K562 (cell line): ENCODE measurements around the gene MYB. TPM values are rescaled to one million over a fixed set of nuclear protein-coding genes. Genes with fewer than 3 reads are reported as not detected.
"Not testable (repeated sequence)": the region's sequence is repeated elsewhere in the genome, so short reads cannot be mapped to it uniquely, and the experiment has no call there.

Experiments
- ATAC-seq: fragments of 200-7000 bp; cut with Tn5 transposase; 3 replicates; pipeline ENCODE4 v1.9.1; 2020; ENCODE audit warnings: moderate library complexity
- BruUV-seq: library from RNA; stranded (reverse); fragments of 400-500 nt; replicated peaks from 2 replicates; lab custom pipeline; 2021; lab: Mats Ljungman, UMichigan
- CTCF ChIA-PET: fragments of 300-600 bp; formaldehyde crosslinking; extraction: SDS; loops from one replicate; lab custom pipeline; 2021; ENCODE audit warnings: low intra/inter-chr PET ratio; lab: Yijun Ruan, JAX
- POLR2A ChIA-PET: fragments of 300-600, 350-650 bp; sonication (Branson Sonifier 250); formaldehyde crosslinking; extraction: SDS; loops from one replicate; lab custom pipeline; 2021; ENCODE audit warnings: antibody characterized with exemption, inconsistent platforms; lab: Yijun Ruan, JAX
- DNase-seq, 4 experiments: peaks; one replicate each; pipeline versions ENCODE4 v3.0.0 to v3.0.0-alpha.2; 2011 to 2018; ENCODE audit warnings: low spot score in 3 of 4, mixed read lengths in 3 of 4; ENCODE audit errors: extremely low read depth in 1 of 4
- FAIRE-seq: peaks from 2 replicates; lab custom pipeline; 2011; peaks lifted over from hg19 to GRCh38; lab: Jason Lieb, UNC
- H2AFZ ChIP-seq: 2 replicates; pipeline ENCODE4 v1.6.0; 2011; ENCODE audit warnings: low read depth, low read length, control low read depth, inconsistent platforms
- H3K27ac ChIP-seq: fragments of 200-600 bp; 3 replicates; pipeline ENCODE4 v1.8.0; 2011; ENCODE audit warnings: low read depth, mild to moderate bottlenecking, control low read depth, inconsistent platforms, low read length, moderate library complexity, mixed read lengths; ENCODE audit errors: extremely low read depth
- H3K27me3 ChIP-seq, 2 experiments: fragments of 300-600 bp in 1 of 2; 2 replicates in 1 of 2; 3 replicates in 1 of 2; pipeline versions ENCODE4 v1.6.0 to v1.8.0; 2011; ENCODE audit warnings: inconsistent platforms in 2 of 2, low read length in 2 of 2, mild to moderate bottlenecking in 1 of 2, mixed read lengths in 1 of 2, moderate library complexity in 1 of 2; ENCODE audit not compliant: control insufficient read depth in 2 of 2, insufficient read depth in 2 of 2
- H3K36me3 ChIP-seq: fragments of 300-600 bp; 3 replicates; pipeline ENCODE4 v1.8.0; 2011; ENCODE audit warnings: mild to moderate bottlenecking, low read length, inconsistent platforms; ENCODE audit not compliant: control insufficient read depth, insufficient read depth
- H3K4me1 ChIP-seq, 2 experiments: fragments of 200-600 bp in 1 of 2; replicated peaks in 1 of 2; 2 replicates in 1 of 2; 3 replicates in 1 of 2; pipeline versions ENCODE4 v1.5.1 to v1.8.0; 2011; ENCODE audit warnings: inconsistent platforms in 2 of 2, low read length in 2 of 2, mild to moderate bottlenecking in 1 of 2, mixed read lengths in 1 of 2, moderate library complexity in 1 of 2; ENCODE audit not compliant: control insufficient read depth in 2 of 2, insufficient read depth in 2 of 2
- H3K4me2 ChIP-seq: 2 replicates; pipeline ENCODE4 v1.6.1; 2011; ENCODE audit warnings: low read length, control low read depth, inconsistent platforms, mixed read lengths; ENCODE audit not compliant: insufficient read depth
- H3K4me3 ChIP-seq: fragments of 200-600 bp; sonication (generic), shearing (Covaris generic); 2 replicates; pipeline ENCODE4 v1.5.1; 2016; ENCODE audit warnings: control low read depth, inconsistent platforms
- H3K79me2 ChIP-seq: fragments of 200-600 bp; 3 replicates; pipeline ENCODE4 v1.8.0; 2011; ENCODE audit warnings: low read length, inconsistent platforms; ENCODE audit not compliant: control insufficient read depth, insufficient read depth
- H3K9ac ChIP-seq, 2 experiments: 2 replicates each; pipeline versions ENCODE4 v1.6.0 to v1.6.1; 2011; ENCODE audit warnings: low read depth in 2 of 2, low read length in 2 of 2, control low read depth in 1 of 2, inconsistent platforms in 1 of 2, mild to moderate bottlenecking in 1 of 2, mixed read lengths in 1 of 2; ENCODE audit not compliant: insufficient read depth in 1 of 2
- H3K9me1 ChIP-seq: one replicate; pipeline ENCODE4 v1.6.0; 2011; ENCODE audit warnings: inconsistent platforms, mild to moderate bottlenecking, low read length, moderate library complexity; ENCODE audit not compliant: control insufficient read depth, insufficient read depth
- H3K9me3 ChIP-seq: replicated peaks from 2 replicates; pipeline ENCODE4 v1.5.1; 2011; ENCODE audit warnings: low read depth, low read length, inconsistent platforms; ENCODE audit not compliant: control insufficient read depth, insufficient read depth
- H4K20me1 ChIP-seq: replicated peaks from 2 replicates; pipeline ENCODE4 v1.6.1; 2011; ENCODE audit warnings: low read length, inconsistent platforms, mixed read lengths; ENCODE audit not compliant: control insufficient read depth, insufficient read depth
- ARID1B ChIP-seq: fragments of 450-650 bp; IDR thresholded peaks from 2 replicates; pipeline ENCODE4 v1.6.1; 2016; ENCODE audit warnings: antibody characterized with exemption, mild to moderate bottlenecking, inconsistent platforms
- BCOR ChIP-seq: fragments of 450-650 bp; IDR thresholded peaks from 2 replicates; pipeline ENCODE4 v1.6.1; 2016
- CBFA2T3 ChIP-seq: fragments of 450-650 bp; IDR thresholded peaks from 2 replicates; pipeline ENCODE4 v1.6.1; 2017
- FOSL1 ChIP-seq: fragments of 200-800 bp; sonication (Bioruptor generic); conservative IDR thresholded peaks from 2 replicates; pipeline ENCODE4 v1.6.1; 2016; ENCODE audit warnings: missing genetic modification characterization, missing compliant biosample characterization
- JUND ChIP-seq, 2 experiments: IDR thresholded peaks; 2 replicates in 1 of 2; 3 replicates in 1 of 2; pipeline ENCODE4 v1.6.1; 2011; ENCODE audit warnings: borderline replicate concordance in 2 of 2, low read depth in 2 of 2, low read length in 2 of 2, improper control_type of control experiment in 1 of 2, missing biosample characterization in 1 of 2, missing genetic modification characterization in 1 of 2, missing genetic modification reagents in 1 of 2
- LCOR ChIP-seq: sonication (generic); formaldehyde crosslinking; IDR thresholded peaks from 2 replicates; pipeline ENCODE4 v1.8.0; 2022; ENCODE audit warnings: mild to moderate bottlenecking, missing genetic modification reagents
- NCOR1 ChIP-seq: fragments of 450-650 bp; IDR thresholded peaks from 2 replicates; pipeline ENCODE4 v1.6.1; 2016; ENCODE audit warnings: mild to moderate bottlenecking, moderate library complexity
- NR1H2 ChIP-seq: sonication (generic); formaldehyde crosslinking; IDR thresholded peaks from 2 replicates; pipeline ENCODE4 v1.4.0; 2020; ENCODE audit warnings: mild to moderate bottlenecking, missing genetic modification reagents
- RAD21 ChIP-seq, 2 experiments: fragments of 250-450 bp in 1 of 2; fragments of 450-650 bp in 1 of 2; sonication (Bioruptor Pico) in 1 of 2; formaldehyde crosslinking in 1 of 2; IDR thresholded peaks in 1 of 2; conservative IDR thresholded peaks in 1 of 2; 2 replicates each; pipeline versions ENCODE4 v1.4.0 to v1.8.0; 2020 to 2022; ENCODE audit warnings: mild to moderate bottlenecking in 2 of 2, moderate library complexity in 1 of 2
- RCOR1 ChIP-seq, 2 experiments: IDR thresholded peaks; 2 replicates each; pipeline ENCODE4 v1.6.1; 2012; ENCODE audit warnings: low read depth in 2 of 2, low read length in 2 of 2, borderline replicate concordance in 1 of 2, improper control_type of control experiment in 1 of 2
- SMARCA4 ChIP-seq: fragments of 450-650 bp; IDR thresholded peaks from 2 replicates; pipeline ENCODE4 v1.6.1; 2016
- SMARCE1 ChIP-seq: fragments of 450-650 bp; IDR thresholded peaks from 2 replicates; pipeline ENCODE4 v1.7.1; 2016; ENCODE audit warnings: mild to moderate bottlenecking
- SP1 ChIP-seq: sonication (generic); formaldehyde crosslinking; IDR thresholded peaks from 2 replicates; pipeline ENCODE4 v1.8.1; 2022; ENCODE audit warnings: mild to moderate bottlenecking, missing genetic modification reagents
- TAL1 ChIP-seq: fragments of 450-650 bp; IDR thresholded peaks from 2 replicates; pipeline ENCODE4 v1.6.1; 2016; ENCODE audit warnings: mild to moderate bottlenecking
- TCF3 ChIP-seq: sonication (generic); formaldehyde crosslinking; IDR thresholded peaks from 2 replicates; pipeline ENCODE4 v1.4.0; 2020; ENCODE audit warnings: mild to moderate bottlenecking, missing genetic modification reagents
- TRIM24 ChIP-seq, 2 experiments: fragments of 450-650 bp; IDR thresholded peaks; 2 replicates each; pipeline ENCODE4 v1.6.1; 2016
- ZNF121 ChIP-seq: sonication (generic); formaldehyde crosslinking; conservative IDR thresholded peaks from 2 replicates; pipeline ENCODE4 v1.8.0; 2022; ENCODE audit warnings: missing genetic modification reagents
- WGBS: fragments of 100-300 bp; shearing (Covaris generic); methylation state at CpG from one replicate; pipeline ENCODE4 v1.1.6; 2016; ENCODE audit warnings: low coverage, mixed read lengths; ENCODE audit not compliant: insufficient coverage; ENCODE audit errors: missing lambda C conversion rate; 5-methylcytosine and 5-hydroxymethylcytosine counted together
- in situ Hi-C: fragments of 300-500 bp; cut with MboI; formaldehyde crosslinking; loops from 4 replicates; pipeline ENCODE4 v1.15.0; 2018; ENCODE audit warnings: inconsistent platforms, mixed read lengths
- intact Hi-C: fragments of 100-400 bp; cut with micrococcal nuclease; formaldehyde crosslinking; loops from 2 replicates; pipeline ENCODE4 v1.14.2; 2022
- polyA plus RNA-seq, 8 experiments: library from polyadenylated mRNA; depleted of rRNA in 4 of 8; stranded (reverse) in 5 of 8; unstranded in 3 of 8; fragments of >200 nt; fragmentation: Nextera tagmentation in 2 of 8; fragmentation: Illumina TruSeq in 1 of 8; extraction: Ambion mirVana in 2 of 8; extraction: Trizol in 1 of 8; gene quantifications; 2 replicates each; pipeline versions ENCODE4 v1.2.1 to v1.2.3, GENCODE V29; 2011 to 2014; ENCODE audit warnings: inconsistent platforms in 1 of 8, missing spikeins in 1 of 8
- total RNA-seq, 7 experiments: library from RNA; depleted of rRNA in 6 of 7; stranded (reverse); fragments of >200 nt in 6 of 7; fragmentation: Illumina TruSeq in 2 of 7; extraction: Trizol in 2 of 7; gene quantifications; 2 replicates each; pipeline versions ENCODE4 v1.2.1 to v1.2.3, GENCODE V29; 2011 to 2021; ENCODE audit warnings: low replicate concordance in 1 of 7
- TF ChIP-seq, protein P1 (sequence below): sonication (generic); formaldehyde crosslinking; IDR thresholded peaks from 2 replicates; pipeline ENCODE4 v1.8.0; 2022; ENCODE audit warnings: mild to moderate bottlenecking, missing genetic modification reagents, borderline replicate concordance
- TF ChIP-seq, protein P2 (sequence below): sonication (generic); formaldehyde crosslinking; IDR thresholded peaks from 2 replicates; pipeline ENCODE4 v1.5.0; 2020; ENCODE audit warnings: missing genetic modification reagents
- TF ChIP-seq, protein P3 (sequence below), 2 experiments: fragments of 450-650 bp in 1 of 2; sonication (generic) in 1 of 2; formaldehyde crosslinking in 1 of 2; IDR thresholded peaks in 1 of 2; conservative IDR thresholded peaks in 1 of 2; 2 replicates each; pipeline versions ENCODE4 v1.6.1 to v1.8.1; 2016 to 2023; ENCODE audit warnings: mild to moderate bottlenecking in 2 of 2, moderate library complexity in 2 of 2, inconsistent platforms in 1 of 2, missing genetic modification reagents in 1 of 2

Gene MYB
- total and polyA plus RNA-seq, 9 of the 15 experiments (the other 6 are each of a cell fraction or from before 2014, with no cell fraction given): 35.8 to 218 (median 140) TPM

DNA sequence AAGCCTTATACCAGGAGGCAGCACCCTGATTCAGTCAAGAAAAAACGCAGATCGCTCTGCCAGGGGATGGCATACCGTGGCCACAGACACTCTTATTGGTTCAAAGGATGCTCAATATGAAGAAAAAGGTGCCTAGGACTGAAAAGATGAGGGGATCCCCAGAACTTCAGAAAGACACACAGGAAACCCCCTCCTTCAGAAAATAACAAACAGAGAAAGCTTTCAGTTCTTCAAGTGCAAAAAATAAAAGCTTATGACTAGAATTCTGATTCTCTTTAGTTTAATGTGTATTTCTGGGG is 17.7 kb upstream of the MYB start (continued):
- TF ChIP-seq, protein P1, sequence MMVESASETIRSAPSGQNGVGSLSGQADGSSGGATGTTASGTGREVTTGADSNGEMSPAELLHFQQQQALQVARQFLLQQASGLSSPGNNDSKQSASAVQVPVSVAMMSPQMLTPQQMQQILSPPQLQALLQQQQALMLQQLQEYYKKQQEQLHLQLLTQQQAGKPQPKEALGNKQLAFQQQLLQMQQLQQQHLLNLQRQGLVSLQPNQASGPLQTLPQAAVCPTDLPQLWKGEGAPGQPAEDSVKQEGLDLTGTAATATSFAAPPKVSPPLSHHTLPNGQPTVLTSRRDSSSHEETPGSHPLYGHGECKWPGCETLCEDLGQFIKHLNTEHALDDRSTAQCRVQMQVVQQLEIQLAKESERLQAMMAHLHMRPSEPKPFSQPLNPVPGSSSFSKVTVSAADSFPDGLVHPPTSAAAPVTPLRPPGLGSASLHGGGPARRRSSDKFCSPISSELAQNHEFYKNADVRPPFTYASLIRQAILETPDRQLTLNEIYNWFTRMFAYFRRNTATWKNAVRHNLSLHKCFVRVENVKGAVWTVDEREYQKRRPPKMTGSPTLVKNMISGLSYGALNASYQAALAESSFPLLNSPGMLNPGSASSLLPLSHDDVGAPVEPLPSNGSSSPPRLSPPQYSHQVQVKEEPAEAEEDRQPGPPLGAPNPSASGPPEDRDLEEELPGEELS: no peak
- TF ChIP-seq RAD21 (CRISPR knock-in tag; conservative IDR thresholded peaks at IDR 0.05 in 1 of 2, IDR thresholded peaks at IDR 0.05 in 1 of 2) (no peak), NR1H2 (CRISPR knock-in tag) (no peak), ZNF121 (CRISPR knock-in tag) (no peak), SP1 (CRISPR knock-in tag) (no peak)
- TF ChIP-seq, protein P2, sequence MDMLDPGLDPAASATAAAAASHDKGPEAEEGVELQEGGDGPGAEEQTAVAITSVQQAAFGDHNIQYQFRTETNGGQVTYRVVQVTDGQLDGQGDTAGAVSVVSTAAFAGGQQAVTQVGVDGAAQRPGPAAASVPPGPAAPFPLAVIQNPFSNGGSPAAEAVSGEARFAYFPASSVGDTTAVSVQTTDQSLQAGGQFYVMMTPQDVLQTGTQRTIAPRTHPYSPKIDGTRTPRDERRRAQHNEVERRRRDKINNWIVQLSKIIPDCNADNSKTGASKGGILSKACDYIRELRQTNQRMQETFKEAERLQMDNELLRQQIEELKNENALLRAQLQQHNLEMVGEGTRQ (CRISPR knock-in tag): no peak

DNA sequence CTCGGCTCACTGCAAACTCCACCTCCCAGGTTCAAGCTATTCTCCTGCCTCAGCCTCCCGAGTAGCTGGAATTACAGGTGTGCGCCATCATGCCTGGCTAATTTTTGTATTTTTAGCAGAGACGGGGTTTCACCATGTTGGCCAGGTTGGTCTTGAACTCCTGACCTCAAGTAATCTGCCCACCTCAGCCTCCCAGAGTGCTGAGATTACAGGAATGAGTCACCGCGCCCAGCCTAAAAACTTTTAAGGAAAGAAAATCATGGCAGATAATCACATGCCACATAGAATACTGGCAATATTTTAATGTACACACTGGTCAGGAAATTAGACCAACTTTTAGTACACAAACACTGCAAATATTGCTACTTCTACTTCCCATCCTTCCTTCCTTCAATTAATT is 16.7 kb upstream of the MYB start:
- ATAC-seq, POLR2A ChIA-PET, H2AFZ ChIP-seq, in situ Hi-C loops, H3K36me3 ChIP-seq, H3K9me1 ChIP-seq, CTCF ChIA-PET, H3K27ac ChIP-seq, DNase-seq, BruUV-seq, H3K79me2 ChIP-seq, H3K9me3 ChIP-seq, H3K9ac ChIP-seq, intact Hi-C loops, H3K4me2 ChIP-seq, FAIRE-seq, H4K20me1 ChIP-seq, H3K27me3 ChIP-seq, H3K4me3 ChIP-seq: not testable (repeated sequence)
- WGBS: 18% methylated on average over 6 of the region's 6 CpGs
- H3K4me1 ChIP-seq: peaks cover 0 to 17% of the 10 kb centered on the region in 2 experiments; a peak in 3 of 5 replicates
- TF ChIP-seq BCOR: 0 out of 2 replicates have a peak, but pooled peaks have one; percentile 15
- peak; percentile 60 for TF ChIP-seq SMARCA4
- TF ChIP-seq ARID1B: peak; percentile 77
- TF ChIP-seq NCOR1: peak; percentile 23; the same call in 1 of the 2 replicates
- peak; percentile 64 for TF ChIP-seq JUND (IDR thresholded peaks at IDR 0.05; ENCODE audit: borderline replicate concordance, low read depth, low read length)
- TF ChIP-seq JUND (tag; IDR thresholded peaks at IDR 0.05; ENCODE audit: borderline replicate concordance, low read depth, low read length): peak; percentile 29; the same call in 1 of the 3 replicates
- TF ChIP-seq CBFA2T3: peak; percentile 81
- TF ChIP-seq SMARCE1: peak; percentile 75
- TF ChIP-seq, protein P3, sequence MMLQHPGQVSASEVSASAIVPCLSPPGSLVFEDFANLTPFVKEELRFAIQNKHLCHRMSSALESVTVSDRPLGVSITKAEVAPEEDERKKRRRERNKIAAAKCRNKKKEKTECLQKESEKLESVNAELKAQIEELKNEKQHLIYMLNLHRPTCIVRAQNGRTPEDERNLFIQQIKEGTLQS (IDR thresholded peaks at IDR 0.05): peak; percentile 76
- TF ChIP-seq, protein P3 (CRISPR knock-in tag; conservative IDR thresholded peaks at IDR 0.05): not testable (repeated sequence)
- TF ChIP-seq TAL1: peak; percentile 40; the same call in 1 of the 2 replicates
- TF ChIP-seq RCOR1 (IDR thresholded peaks at IDR 0.05; ENCODE audit: borderline replicate concordance in 1 of 2, low read depth in 2 of 2, low read length in 2 of 2): peak in 1 of 2 experiments; percentile 46; a peak in 1 of 4 replicates
- TF ChIP-seq FOSL1 (tag): peak; percentile 59
- peak in 1 of 2 experiments; percentile 43; a peak in 1 of 4 replicates for TF ChIP-seq TRIM24 (IDR thresholded peaks at IDR 0.05)
- peak; percentile 37; the same call in 1 of the 2 replicates for TF ChIP-seq LCOR (CRISPR knock-in tag)
- TF ChIP-seq TCF3 (CRISPR knock-in tag): peak; percentile 30; the same call in 1 of the 2 replicates
